NK-92 (cell line): Measurements from ENCODE around the gene ATP9B.
"Not testable (repeated sequence)": the region's sequence is repeated elsewhere in the genome, so short reads cannot be mapped to it uniquely, and the experiment has no call there.

Source experiments
- DNase-seq: peaks from one replicate; lab custom pipeline; 2025; ENCODE audit not compliant: unreplicated experiment; lab: John Stamatoyannopoulos, UW

Gene ATP9B

DNA sequence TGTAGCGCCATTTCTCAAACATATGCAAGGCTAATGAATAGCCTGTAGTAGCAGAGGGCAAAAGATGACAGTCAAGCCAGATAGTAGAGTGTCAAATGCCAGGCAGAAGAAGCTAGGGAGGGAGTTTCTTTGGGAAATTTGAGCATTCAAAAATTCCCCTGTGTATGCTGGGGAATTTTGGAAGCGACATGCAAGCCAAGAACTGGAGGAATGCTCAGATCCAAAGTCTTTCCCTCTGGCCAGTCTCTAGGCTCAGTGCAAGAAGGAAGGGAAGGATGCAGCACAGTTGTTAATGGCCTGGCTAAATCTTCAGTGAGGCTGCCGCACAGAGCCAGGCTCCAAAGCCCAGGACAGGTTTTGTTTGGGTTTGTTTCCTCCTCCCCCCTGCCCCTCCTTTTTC is 59.9 kb downstream of the ATP9B start:
- no peak for DNase-seq

DNA sequence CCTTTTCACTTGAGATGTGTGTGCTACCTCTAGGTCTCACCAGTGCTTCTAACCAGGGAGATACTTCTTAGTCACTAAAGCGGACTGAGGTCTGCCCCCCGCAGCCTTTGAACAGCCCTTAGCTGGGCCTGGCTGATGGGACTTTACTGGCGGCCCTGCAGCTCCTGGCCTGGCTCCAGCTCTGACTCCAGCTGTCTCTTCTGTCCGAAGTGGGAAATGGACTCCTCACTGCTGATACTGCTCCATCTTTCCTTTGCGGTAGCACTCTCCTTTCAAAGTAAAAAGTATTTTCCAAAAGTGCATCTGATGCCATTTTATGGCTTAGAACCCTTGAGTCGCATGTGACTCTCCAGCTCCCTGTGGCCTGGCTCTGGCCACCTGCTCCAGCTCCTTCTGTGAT is 64.5 kb downstream of the ATP9B start:
- DNase-seq, result no peak

DNA sequence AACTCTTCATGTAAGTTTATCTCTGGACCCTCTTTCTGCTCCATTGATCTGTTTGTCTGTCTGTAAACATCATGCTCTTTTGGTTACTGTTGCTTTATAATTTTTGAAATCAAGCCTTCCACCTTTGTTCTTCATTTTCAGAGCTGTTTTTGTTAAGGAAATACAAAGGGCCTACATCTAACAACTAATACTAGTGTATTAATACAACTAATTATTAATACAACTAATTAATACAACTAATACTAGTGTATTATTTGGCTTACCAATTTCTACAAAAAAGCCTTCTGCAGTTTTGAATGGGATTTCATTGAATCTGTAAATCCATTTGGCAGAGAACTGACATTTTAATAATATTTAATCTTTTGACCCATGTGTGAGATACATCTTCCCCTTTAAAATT is 66.7 kb downstream of the ATP9B start:
- no peak for DNase-seq

DNA sequence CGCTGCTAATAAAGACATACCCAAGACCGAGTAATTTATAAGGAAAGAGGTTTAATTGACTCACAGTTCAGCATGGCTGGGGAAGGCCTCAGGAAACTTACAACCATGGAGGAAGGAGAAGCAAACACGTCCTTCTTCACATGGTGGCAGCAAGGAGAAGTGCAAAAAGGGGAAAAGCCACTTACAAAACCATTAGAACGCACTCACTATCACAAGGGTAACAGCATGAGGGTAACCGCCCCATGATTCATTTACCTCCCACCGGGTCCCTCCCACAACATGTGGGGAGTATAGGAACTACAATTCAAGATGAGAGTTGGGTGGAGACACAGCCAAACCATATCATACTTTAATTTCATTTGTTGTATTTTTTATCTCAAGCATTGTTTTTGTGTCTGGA is 67.5 kb downstream of the ATP9B start:
- DNase-seq, result no peak

DNA sequence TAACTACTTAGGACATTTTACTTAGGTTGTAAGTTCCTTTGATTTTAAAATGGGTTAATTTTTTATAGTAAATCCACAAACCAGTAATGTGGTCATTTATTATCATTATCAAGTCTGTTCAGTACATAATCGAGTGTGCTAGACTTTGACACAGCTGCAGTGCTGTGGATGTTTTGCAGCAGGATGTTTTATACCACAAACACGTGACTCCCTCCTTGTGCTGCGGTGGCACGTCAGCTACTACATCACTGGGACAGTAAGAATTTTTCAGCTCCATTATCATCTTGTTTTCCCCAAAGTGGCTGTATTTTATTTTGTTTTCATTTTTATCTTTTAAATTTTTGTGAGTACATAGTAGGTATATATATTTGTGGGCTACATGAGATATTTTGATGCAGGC is 70.0 kb downstream of the ATP9B start:
- no peak for DNase-seq

DNA sequence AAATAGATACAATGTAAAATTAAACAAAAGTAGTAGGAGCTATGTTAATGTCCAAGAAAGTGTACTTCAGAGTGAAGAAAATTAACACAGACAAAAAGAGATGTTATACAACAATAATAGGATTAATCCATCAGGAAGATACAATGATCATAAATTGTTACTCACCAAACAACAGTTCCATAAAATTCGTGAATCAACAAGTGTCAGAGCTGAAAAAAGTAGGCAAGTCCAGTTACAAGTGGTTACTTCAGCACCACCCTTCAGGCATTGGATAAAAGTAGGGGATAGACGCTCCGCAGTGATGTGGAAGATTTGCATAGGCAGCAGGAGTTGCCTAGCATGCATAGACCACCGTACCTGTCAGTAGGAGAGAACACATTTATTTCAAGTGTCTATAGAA is 77.8 kb downstream of the ATP9B start:
- DNase-seq, result no peak

DNA sequence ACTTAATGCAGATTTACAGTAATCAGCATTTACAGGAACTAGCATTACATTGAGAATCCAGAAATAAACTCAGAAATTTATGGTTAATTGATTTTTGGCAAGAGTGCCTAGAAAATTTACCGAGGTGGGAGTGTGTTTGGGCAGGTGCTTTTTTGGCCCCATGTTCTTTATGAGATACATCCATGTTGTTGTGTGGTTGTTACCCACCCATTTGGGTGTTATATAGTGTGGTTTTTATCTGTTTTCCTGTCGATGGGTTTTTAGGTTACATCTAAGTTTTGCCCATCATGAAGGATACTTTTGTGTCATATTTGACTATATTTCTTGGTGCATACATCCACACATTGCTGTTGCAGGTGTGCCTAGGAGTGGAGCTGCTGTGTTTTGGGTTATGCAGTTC is 82.0 kb downstream of the ATP9B start:
- no peak for DNase-seq

DNA sequence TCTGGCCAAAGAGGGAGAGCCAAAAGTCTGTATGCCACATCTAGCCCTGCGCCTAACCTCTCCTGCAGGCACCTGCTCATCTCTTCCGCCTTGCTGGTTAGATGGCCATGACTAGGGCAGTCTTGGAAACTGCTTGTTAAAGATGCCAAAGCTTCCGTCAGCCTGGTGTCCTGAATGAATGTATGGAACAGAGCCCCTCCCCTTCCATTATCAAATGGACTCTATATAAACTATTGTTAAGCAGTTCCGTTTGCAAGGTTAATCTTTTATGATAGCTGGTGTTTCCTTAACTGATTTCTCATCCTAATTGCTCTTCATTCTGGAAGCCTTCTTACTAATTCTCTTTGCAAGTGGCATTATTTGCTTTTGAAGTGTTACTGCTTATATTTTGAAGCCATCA is 87.1 kb downstream of the ATP9B start:
- no peak for DNase-seq

DNA sequence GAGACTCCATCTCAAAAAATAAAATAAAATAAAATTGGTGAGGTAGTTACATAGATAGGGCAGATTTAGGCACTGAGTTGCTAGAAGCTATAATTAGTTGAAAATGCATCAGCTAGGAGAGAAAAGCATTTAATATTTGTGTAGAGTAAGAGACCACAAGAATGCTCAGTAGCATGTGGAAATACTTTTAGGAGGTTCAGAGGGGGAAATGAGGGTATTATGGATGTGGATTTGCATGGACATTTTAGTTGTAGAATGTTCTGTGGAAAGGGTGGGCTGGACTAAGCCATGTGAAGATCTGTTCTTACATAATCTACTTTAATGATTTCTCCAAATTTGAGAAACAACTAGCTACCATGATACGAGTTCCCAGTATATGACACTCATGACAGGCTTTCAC is 95.5 kb downstream of the ATP9B start:
- no peak for DNase-seq

DNA sequence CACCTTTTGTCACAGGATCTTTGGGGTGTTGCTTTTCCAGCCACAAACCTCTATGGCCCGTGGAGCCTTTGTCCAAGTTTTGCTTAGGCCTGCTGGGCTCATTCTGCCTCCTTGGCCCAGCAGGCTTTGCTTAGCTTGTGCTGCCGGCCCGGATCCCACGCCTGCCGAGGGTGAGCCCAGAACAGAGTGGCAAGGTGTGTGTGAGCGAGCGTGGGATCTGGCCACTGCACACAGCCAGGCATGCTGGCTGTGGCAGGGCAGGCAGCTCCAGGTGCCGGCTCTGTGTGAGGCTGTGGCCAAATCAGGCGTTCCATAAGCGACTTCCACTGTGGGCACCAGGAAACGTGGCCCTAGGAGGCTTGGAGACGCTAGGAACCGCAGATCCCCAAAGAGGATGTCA is 97.5 kb downstream of the ATP9B start:
- DNase-seq, result no peak

DNA sequence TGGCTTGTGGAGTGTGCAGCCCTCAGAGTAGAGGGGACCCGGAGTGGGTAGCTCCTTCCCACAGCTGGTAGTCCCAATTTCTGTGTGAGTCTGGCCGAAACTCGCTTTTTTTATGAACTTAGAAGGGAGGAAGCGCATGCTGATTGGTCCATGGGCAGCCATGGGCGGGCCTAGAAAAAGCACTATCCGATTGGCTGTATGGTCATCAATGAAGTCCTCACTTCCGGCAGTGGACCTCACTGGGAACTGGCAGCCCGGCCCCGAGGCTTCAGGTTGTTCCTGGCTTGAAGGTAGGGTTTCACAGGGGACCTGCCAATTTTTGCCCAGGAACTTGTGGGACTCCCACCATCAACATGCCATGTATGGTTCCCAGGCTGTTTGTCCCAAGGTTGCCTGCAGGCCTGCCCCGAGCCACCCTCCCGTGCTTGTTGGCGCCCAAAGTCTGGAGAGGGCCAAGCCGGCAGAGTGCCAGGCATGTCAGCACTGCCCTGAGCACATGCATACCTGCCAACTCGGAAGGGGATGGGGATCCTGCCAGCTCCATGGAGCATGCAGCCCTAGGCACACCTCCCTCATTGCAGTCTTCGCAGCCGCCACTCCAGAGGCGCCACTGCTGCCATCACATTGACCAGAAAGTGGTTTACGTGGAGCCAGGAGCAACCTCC is 98.5 kb downstream of the ATP9B start:
- DNase-seq, result no peak

DNA sequence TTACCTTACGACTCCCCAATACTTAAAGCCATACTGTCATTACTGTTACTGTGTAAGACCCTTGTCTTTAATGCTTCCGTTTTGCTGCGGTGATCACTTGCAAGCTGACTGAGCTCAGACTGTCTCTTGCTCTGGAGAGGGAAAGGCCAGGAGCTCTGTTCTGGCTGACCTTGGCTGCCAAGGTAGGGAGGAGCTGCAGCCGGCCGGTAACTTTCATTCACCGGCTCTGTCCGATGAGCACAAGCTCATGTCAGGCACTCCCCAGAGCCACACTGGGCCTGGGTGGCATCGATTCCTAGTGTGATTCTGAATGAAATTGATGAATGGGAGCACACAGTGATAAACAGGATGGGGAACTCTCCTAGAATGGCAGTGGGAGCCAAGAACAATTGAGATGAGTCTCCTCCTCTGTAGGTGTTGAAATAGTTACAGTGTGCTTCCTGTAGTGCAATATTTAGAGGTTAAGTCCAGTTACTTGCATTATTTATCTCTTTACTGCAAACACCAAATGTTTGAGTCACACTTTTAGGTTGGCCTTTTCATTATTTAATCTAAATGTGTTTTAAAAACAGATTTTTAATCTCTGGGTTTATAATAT is 100.9 kb downstream of the ATP9B start:
- DNase-seq, result no peak

DNA sequence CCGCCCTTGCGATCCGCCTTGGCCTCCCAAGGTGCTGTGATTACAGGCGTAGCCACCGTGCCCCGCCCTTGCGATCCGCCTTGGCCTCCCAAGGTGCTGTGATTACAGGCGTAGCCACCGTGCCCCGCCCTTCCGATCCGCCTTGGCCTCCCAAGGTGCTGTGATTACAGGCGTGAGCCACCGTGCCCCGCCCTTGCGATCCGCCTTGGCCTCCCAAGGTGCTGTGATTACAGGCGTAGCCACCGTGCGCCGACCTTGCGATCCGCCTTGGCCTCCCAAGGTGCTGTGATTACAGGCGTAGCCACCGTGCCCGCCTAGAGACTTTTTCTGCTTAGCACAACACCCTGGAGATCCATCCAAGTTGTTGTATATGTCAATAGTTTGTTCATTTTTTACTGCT is 103.1 kb downstream of the ATP9B start:
- DNase-seq, result not testable (repeated sequence)

DNA sequence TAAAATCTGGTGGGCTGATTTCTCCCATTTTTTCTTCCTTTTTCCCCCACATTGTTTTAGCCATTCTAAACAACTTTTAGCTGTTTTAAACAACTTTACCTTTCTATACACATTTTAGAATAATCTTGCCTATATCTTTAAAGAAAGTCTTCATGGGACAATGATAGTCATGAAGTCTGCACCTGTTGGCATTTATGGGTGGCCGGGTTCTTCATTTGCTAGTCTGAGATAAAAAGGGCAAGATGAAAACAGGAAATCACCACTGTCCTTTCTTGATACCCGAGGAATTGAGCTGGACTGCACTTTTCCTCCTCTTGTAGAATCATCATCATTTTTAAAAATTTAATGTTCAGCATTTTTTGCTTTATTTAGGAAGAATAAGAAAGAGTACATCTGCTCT is 104.5 kb downstream of the ATP9B start:
- DNase-seq, result no peak

DNA sequence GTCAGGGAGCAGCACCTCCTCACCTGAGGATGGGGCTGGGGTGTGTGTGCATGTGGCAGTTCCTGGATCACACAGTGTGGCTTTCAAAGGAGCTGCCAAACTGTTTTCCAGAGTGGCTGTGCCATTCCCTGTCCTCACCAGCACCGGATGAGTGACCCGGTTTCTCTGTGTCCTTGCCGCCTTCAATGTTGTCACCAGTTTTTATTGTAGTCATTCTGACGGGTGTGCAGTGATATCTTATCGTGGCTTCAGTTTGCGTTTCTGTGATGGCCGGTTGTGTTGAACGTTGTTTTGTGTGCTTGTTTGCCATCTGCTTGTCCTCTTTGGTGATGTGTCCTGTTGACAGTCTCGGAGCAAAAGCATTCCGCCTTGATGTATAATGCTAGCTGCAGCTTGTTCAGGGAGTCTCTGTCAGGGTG is 108.9 kb downstream of the ATP9B start:
- no peak for DNase-seq

DNA sequence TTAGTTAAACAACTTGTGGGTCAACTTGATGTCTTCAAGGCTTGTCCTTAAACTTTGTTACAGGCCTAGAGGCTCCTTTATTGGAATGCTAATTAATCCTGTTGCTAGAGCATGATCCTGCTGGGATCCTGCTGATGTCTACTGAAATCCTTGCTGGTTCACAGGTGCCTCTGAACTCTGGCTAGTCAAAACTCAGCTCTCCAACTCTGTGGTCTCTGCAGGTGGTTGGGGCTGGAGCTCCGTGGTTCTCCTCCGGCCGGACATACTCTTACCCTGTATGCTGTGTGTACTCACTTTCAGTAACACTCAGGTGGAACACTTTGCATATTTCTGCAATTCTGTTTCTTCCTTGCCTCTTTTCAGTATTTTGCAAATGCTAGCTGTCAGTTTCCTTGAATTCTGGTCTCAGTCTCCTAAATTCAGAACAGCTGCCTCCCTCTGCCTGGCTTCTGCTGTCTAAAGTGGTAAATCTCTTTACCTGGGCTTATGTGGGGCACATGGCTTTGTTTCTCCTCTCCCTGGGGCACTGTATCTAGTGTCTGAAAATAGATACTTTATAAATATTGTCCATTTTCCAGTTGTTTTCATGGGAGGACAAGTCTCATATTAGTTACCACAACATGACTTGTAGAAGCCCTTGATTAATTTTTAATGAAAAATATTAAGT is 113.0 kb downstream of the ATP9B start:
- no peak for DNase-seq

DNA sequence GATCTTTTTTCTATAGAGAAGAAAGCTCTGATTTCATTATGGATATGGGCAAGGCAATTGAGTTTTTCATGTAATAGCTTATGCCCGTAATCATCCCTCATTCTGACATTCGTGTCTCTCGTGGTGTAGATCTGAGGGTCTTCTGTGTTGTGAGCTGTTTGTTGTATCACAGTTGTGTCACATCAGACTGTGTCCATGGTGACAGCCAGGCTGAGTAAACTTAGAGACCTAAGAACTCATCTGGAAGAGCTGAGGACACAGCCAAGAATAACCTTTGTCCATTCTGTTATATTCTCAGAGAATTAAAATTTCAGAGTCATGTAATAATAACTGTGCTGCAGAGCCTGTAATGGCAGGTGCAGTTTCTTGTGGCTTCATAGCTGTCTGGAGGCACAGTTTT is 116.5 kb downstream of the ATP9B start:
- DNase-seq, result no peak

DNA sequence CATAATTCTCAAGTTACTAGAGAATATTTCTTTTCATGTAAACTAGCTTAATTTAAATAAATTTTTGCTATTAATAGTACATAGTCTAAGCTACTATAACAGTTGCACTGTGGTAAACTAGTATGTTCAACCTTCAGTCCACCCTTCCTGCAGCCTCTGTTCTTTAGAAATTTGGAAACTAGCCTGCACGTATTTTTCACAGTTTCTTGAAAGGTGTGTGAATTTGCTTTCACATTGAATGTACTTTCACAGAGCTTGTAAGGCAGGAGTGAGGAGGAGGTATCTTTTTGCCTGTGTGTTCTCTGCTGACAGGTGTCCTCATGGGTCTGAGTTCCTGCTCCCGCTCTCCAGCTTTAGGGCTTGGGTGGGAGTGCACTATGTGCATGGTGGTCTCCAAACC is 117.5 kb downstream of the ATP9B start:
- no peak for DNase-seq

DNA sequence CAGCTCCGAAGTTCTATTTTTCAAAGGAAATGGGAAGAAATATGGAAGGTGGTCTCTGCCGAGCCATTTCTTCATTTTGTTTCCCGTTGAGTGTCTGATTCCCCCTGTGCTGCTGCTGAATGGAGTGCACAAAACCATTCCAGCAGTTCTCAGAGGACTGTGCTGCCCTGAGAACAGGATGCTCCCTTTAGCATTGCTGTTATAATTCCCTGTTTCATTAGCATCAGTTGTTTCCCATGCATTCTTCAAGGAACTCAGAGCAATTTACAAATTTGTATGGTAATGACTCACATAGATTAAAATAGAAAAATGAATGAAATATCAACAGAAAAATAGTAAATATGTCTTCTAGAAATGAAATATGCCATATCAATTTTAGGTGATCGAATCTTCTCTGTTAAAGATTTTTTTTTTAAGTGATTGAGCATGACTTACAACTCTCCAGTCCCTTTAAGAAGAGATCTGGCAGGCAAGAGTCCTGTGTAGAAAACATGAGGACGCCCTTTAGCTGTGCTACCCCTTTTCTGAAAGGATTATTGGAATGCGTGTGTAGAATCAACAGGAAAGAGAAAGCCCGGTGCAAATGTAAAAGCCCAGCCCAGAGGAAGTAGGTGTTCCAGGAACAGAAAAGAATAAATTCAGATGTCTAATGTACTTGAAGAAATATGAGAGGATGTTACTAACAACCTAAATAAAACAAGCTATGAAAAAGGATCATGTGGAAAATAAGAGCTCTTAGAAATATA is 118.5 kb downstream of the ATP9B start:
- DNase-seq, result no peak

DNA sequence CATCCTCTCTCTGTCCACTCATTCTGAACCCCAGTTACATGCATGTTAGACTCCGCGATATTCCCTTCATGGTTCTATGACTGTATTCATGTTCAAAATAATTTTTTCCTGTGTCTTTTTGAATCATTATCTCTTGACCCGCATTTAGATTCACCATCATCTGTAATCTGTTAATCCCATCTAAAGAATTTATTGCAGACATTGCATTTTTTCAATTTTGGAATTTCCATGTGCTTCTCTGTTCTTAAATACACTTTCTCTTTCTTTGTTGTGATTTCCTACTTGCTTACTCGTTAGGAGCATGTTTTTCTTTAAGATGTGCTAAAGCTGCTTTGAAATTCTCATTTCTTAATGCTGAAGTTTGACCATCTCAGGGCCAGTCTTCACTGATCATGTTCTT is 122.2 kb downstream of the ATP9B start:
- DNase-seq, result no peak

DNA sequence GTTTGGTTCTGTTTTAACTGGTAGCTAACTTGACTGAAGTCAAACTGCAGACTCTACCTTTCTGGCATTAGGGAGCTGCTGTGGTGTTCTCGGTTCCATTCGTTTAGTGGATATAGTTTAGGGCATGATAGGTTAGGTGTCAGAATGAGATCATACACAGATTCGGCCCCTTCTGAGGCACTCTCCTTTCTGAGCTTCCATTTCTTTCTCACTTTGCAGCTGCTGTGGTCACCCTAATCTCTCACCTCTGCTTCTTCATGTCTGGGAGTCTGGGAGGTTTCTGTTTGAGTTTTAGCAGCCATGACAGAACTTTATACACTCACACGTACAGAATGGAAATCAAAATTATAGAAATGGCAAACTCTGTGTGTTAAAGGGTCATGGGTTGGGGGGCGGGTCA is 122.8 kb downstream of the ATP9B start:
- no peak for DNase-seq

DNA sequence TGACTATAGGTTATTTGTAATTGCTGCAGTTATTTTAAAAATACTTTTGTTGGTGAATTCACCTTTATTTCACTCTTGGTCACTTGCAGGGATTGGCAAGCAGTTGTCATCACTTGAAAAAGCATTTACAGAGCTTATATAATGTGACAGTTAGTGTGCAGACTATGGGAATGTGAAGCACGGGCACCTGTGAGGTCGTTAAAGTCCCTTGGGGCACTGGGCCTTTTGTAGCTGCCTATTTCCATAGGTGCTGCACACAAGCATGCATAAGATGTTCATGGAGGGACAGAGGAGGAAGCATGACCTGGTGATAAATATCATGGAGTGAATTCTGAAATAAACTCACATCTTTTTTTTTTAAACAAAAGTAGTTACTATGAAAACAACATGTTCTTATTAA is 124.6 kb downstream of the ATP9B start:
- no peak for DNase-seq
